DMS153 treated with DMSO at 0.1 percent for 48 hours (cell line): Measurements from ENCODE around the gene CRIP3.

Experiments
- DNase-seq: peaks from one replicate; lab custom pipeline; 2025; ENCODE audit not compliant: unreplicated experiment; lab: John Stamatoyannopoulos, UW

CRIP3 gene

GRCh38 chr6:43290905-43291355 lies 17.7 kb downstream of the CRIP3 start:
- no peak for DNase-seq

- DNase-seq, result no peak
Measured at GRCh38 chr6:43290339-43290904, 18.2 kb downstream of the CRIP3 start.

- DNase-seq, result no peak
Measured at GRCh38 chr6:43287717-43288679, 20.6 kb downstream of the CRIP3 start.

- DNase-seq, result no peak
Measured at GRCh38 chr6:43286980-43287716, 21.5 kb downstream of the CRIP3 start.

GRCh38 chr6:43286456-43286979 lies 22.1 kb downstream of the CRIP3 start:
- no peak for DNase-seq

GRCh38 chr6:43285832-43286231 lies 22.8 kb downstream of the CRIP3 start:
- DNase-seq, result no peak

GRCh38 chr6:43284991-43285781 lies 23.4 kb downstream of the CRIP3 start:
- no peak for DNase-seq

- DNase-seq, result no peak
Measured at GRCh38 chr6:43283905-43284304, 24.7 kb downstream of the CRIP3 start.

- no peak for DNase-seq
Measured at GRCh38 chr6:43283514-43283901, 25.1 kb downstream of the CRIP3 start.

- no peak for DNase-seq
Measured at GRCh38 chr6:43282636-43283513, 25.8 kb downstream of the CRIP3 start.

- no peak for DNase-seq
Measured at GRCh38 chr6:43282060-43282459, 26.6 kb downstream of the CRIP3 start.

GRCh38 chr6:43280234-43280633 lies 28.4 kb downstream of the CRIP3 start:
- DNase-seq, result no peak

- DNase-seq, result no peak
Measured at GRCh38 chr6:43278524-43279078, 30.0 kb downstream of the CRIP3 start.

- no peak for DNase-seq
Measured at GRCh38 chr6:43277643-43278523, 30.7 kb downstream of the CRIP3 start.

GRCh38 chr6:43277306-43277642 lies 31.4 kb downstream of the CRIP3 start:
- no peak for DNase-seq

GRCh38 chr6:43276577-43277305 lies 31.9 kb downstream of the CRIP3 start:
- no peak for DNase-seq

- DNase-seq, result no peak
Measured at GRCh38 chr6:43275801-43276576, 32.6 kb downstream of the CRIP3 start.
